Stimulated activated CD4-positive, alpha-beta T cell treated with anti-CD3 and anti-CD28 coated beads, TNF-alpha, amount 100 ng/mL, for 48 hours (primary cell): Measurements from ENCODE around the gene GRAP2.
A peak's percentile ranks its signal among the peaks of the same experiment; 100 is the strongest.
"Not testable (repeated sequence)": the region's sequence is repeated elsewhere in the genome, so short reads cannot be mapped to it uniquely, and the experiment has no call there.

Experiments
- DNase-seq, 3 donors: peaks; one replicate each; pipeline ENCODE4 v3.0.0-alpha.2; 2020; ENCODE audit warnings: low read depth in 3 of 3

The GRAP2 gene

GRCh38 chr22:39897841-39898240 lies 3.0 kb upstream of the GRAP2 start:
- DNase-seq: no peak

GRCh38 chr22:39898997-39899396 lies 1.9 kb upstream of the GRAP2 start:
- DNase-seq: no peak

- no peak for DNase-seq
These were observed 772 bp downstream of the GRAP2 start for GRCh38 chr22:39901565-39902146.

GRCh38 chr22:39904024-39904423 lies 3.1 kb downstream of the GRAP2 start:
- not testable (repeated sequence) for DNase-seq

DNA sequence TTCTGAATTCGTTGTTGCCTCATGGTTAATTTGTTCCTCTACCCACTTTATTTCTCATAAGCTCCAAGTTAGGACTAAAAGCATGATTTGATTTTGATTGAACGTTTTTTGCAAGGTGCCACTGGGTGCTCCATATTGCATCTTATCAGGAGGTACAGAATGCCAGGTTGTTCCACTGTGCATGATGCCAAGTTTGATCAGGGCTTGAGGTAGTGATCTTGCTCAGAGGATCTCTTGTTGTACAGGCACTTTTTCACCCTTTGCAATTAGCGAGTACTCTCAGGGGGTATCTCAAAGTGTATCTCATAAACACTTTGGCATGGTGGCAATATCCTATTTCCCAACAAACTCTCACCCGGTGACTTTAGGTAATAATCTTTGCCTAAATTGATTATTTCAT lies 4.0 kb downstream of the GRAP2 start:
- DNase-seq: no peak

DNA sequence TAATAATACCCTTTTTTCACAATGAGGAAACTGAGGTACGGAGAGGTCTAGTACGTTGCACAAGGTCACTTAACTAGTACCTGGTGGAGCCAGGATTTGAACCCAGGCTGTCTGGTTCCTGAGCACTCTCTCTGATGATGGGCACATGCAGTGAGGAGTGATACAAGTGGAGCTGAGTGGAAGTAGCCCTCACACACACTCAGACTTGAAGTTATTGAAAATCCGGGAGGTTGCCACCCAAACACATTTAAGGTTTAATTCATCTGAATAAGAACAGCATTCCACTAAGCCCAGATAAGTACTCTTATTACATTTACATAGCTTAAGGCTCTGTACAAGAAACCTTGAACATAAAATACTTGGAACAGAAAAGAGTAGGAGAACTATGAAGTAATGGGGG lies 4.8 kb downstream of the GRAP2 start:
- no peak for DNase-seq

DNA sequence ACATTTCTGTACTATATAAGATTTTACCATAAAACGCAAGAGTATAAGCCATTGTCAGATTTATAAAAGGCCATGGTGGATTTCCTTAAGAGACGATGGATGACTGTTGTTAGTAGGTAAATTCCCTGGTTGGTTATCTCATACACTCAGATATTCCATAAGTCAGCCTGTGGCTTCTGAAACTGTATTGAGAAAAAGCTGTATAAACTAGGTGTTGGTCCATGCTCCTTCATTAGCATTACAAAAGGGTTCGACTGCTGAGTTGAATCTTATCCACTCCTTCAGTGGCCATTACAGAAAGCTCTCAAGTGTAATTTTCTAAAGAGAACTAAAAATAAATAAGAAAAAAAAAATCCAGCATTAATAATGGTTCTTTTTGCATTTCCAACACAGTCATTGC lies 5.3 kb downstream of the GRAP2 start:
- DNase-seq: no peak

DNA sequence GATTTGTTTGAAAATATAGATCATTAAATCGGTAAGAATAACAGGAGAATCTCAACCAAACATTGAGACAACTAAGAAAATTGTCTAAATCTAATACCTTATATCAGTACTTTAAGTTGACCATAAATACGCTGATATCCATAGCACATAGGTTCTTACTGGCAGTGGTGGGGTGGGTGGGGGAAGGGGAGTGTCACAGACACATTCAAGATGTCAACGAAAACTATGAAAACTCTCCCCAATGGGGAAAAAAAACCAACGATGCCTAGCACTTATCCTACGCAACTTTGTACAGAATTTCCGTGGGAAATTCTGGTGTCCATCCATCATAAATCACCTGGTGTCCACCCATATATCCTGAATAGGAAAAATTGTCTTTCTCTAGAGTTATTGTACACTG lies 6.2 kb downstream of the GRAP2 start:
- DNase-seq: no peak

- DNase-seq: no peak
These were observed 6.8 kb downstream of the GRAP2 start for GRCh38 chr22:39907605-39908097.

DNA sequence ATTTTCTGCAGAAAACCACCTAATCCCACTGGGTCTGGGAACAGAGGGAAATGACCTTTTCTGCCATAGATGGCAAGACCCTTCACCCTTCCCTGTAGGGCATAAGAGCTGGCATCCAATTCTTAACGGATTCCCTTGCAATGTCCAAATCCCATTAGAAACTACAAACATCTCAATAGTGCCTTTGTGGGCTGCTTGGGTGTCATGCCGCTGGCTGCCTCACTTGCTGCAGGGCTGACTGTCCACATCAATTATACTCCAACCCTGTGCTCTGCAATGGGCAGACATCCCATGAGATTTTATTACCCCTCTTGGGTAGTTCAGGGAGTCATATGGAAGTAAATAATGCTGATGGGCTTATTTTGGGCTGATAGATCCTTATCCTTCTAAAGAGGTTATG lies 7.3 kb downstream of the GRAP2 start:
- no peak for DNase-seq

DNA sequence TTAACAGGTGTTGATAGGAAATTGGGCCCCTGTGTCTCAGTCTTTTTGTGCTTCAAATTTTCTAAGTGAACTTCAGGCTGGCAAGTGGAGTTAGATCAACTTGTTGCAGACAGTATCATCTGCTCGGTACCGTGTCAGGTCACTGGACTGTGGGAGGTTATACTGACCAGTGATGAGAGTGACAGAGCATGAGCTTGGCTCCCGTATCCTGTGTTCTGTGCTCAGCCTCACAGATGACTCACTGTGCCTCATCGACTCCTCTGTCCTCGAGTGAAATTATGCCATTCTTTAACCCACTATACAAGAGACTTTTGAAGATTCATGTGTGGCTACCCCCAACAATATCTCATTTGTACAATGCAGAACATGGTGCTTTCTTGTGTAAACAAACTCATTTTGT lies 7.9 kb downstream of the GRAP2 start:
- DNase-seq: no peak

DNA sequence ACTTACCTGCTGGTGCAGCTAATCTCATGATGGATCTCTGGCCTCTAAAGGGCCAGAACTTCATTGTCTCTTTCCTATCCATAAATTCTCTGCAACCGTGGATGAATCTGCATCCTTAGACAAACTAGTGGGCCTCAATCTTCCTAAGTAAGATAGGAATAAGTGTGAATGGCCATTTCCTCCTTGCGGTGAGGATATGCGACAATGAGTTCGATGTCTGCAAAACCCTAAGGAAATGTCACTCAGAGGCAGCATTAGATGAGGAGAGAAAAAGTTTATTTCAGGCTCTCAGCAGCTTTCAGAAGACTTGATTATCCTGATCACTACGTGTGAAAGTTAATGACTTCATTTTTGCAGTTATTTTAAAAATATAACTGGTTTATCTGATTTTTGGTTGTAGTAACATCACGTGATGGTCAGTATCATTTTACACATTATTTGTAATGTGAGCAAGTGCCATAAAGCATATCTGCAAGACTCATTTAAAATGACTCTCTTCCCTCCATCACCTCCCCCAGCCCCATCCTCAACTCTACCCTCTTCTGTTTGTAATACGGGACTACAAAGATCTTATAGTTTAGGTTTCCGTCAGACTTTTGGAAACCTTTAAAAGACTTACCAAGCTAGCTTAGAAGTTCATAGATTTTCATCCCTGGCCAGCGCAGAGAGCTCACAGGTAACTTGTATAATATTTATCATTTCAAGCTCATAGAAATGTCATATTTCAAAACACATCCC lies 10.2 kb downstream of the GRAP2 start:
- DNase-seq: no peak

- no peak for DNase-seq
These were observed 12.4 kb downstream of the GRAP2 start for GRCh38 chr22:39913321-39913720.

- no peak for DNase-seq
These were observed 13.0 kb downstream of the GRAP2 start for GRCh38 chr22:39913886-39914285.

GRCh38 chr22:39914584-39914983 lies 13.7 kb downstream of the GRAP2 start:
- DNase-seq: no peak

GRCh38 chr22:39915295-39915726 lies 14.4 kb downstream of the GRAP2 start:
- DNase-seq: no peak

- no peak for DNase-seq
These were observed 15.6 kb downstream of the GRAP2 start for GRCh38 chr22:39916496-39916895.

GRCh38 chr22:39917197-39917643 lies 16.3 kb downstream of the GRAP2 start:
- no peak for DNase-seq

GRCh38 chr22:39917776-39918495 lies 17.1 kb downstream of the GRAP2 start:
- DNase-seq: no peak

DNA sequence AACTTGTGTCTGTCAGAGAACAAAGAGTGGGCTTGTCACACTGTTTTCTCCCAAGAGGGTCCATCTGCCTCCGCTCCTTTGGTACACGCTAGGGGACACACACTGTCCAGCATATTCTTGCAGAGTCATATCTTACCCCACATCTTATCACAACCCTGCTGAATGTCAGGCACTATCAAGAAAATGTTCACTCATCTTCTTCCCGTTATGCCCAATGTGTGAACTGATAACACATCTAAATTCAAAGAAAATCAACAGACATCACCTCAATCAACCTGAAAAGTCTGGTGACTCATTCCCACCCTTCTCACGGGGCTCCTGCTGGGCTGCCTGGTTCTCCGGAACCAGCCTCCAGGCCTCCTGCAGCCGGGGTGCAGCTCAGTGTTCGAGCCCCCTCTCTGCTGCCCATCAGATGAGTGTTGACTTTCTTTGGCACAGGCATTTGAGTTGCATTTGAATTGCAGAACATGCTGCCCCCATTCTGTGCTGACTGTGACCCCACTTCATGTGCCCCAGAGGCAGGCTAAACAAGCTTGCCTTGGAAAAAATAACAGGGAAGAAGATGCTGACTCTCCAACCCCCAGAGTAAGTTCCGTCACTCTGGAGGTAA lies 19.4 kb downstream of the GRAP2 start:
- peak; percentile 46 to 63 (median 58) for DNase-seq

GRCh38 chr22:39923696-39924095 lies 22.8 kb downstream of the GRAP2 start:
- no peak for DNase-seq

DNA sequence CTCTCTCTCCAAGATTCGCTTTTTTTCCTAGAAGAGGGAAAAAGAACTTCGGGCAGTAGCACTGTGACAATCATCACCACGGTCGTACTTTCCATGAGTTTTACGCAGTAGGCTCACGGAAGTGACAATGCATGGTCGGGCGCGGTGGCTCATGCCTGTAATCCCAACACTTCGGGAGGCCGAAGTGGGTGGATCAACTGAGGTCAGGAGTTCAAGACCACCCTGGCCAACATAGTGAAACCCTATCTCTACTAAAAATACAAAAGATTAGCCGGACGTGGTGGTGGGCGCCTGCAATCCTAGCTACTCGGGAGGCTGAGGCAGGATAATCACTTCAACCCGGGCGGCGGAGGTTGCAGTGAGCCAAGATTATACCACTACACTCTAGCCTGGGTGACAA lies 23.4 kb downstream of the GRAP2 start:
- no peak for DNase-seq
